ENCODE measurements around the gene QSOX2.

DNA sequence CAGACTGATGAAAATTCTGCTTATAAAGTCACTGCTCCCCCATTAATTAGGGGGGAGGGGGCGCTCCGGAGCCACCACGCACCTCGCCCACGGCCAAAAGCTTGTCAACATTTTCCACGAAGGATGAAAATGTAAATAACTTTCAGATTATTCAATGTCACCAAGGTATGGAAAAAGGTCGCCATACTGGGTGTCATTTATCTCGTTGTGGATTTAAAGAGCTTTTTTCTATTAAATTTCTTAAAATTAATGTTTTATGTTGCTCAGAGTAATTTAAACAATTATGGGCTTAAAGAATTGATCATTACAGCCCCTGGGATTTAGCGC is 53.7 kb downstream of the QSOX2 start:
- no peak for TF ChIP-seq CTCF (IDR thresholded peaks at IDR 0.05)
- TF ChIP-seq POLR2A (IDR thresholded peaks at IDR 0.05): no peak

Data from body of pancreas (tissue), 4 donors.